KMS-11 (cell line): ENCODE results near the gene ALOX5AP.

Source experiments
- H2AFZ ChIP-seq: fragments of 200-600 bp; sonication (generic); 2 replicates; pipeline ENCODE4 v1.6.1; 2016; ENCODE audit warnings: antibody characterized with exemption, mixed run types, low read depth
- H3K27ac ChIP-seq: fragments of 200-600 bp; sonication (generic); 2 replicates; pipeline ENCODE4 v1.6.1; 2016; ENCODE audit warnings: mild to moderate bottlenecking, mixed run types
- H3K27me3 ChIP-seq: fragments of 200-600 bp; sonication (generic); 2 replicates; pipeline ENCODE4 v1.6.1; 2017; ENCODE audit warnings: mild to moderate bottlenecking, low read depth, mixed run types, moderate library complexity; ENCODE audit not compliant: insufficient read depth
- H3K36me3 ChIP-seq: fragments of 200-600 bp; sonication (generic); 2 replicates; pipeline ENCODE4 v1.6.1; 2017; ENCODE audit warnings: mild to moderate bottlenecking, mixed run types; ENCODE audit not compliant: insufficient read depth
- H3K4me1 ChIP-seq: fragments of 200-600 bp; sonication (generic); 2 replicates; pipeline ENCODE4 v1.6.1; 2016; ENCODE audit warnings: mild to moderate bottlenecking, low read depth, mixed run types; ENCODE audit not compliant: poor library complexity, severe bottlenecking
- H3K4me2 ChIP-seq: fragments of 200-600 bp; sonication (generic); 2 replicates; pipeline ENCODE4 v1.7.0; 2016; ENCODE audit warnings: mild to moderate bottlenecking, mixed run types
- H3K4me3 ChIP-seq: fragments of 200-600 bp; sonication (generic); IDR thresholded peaks from 2 replicates; pipeline ENCODE4 v1.6.1; 2017; ENCODE audit warnings: low read depth, low read length, mixed read lengths; ENCODE audit not compliant: insufficient read depth
- H3K79me2 ChIP-seq: fragments of 200-600 bp; sonication (generic); 2 replicates; pipeline ENCODE4 v1.6.1; 2016; ENCODE audit warnings: low read depth, mixed run types; ENCODE audit not compliant: insufficient read depth
- H3K9ac ChIP-seq: fragments of 200-600 bp; sonication (generic); 2 replicates; pipeline ENCODE4 v1.6.1; 2016; ENCODE audit warnings: mild to moderate bottlenecking, mixed run types
- H4K20me1 ChIP-seq: fragments of 200-600 bp; sonication (generic); 2 replicates; pipeline ENCODE4 v1.6.1; 2016; ENCODE audit warnings: mild to moderate bottlenecking, mixed run types; ENCODE audit not compliant: insufficient read depth
- TF ChIP-seq, protein P1 (sequence below): fragments of 200-600 bp; sonication (generic); conservative IDR thresholded peaks from 2 replicates; pipeline ENCODE4 v1.6.1; 2017; ENCODE audit warnings: low read depth, mild to moderate bottlenecking, antibody characterized with exemption, low read length, moderate library complexity, mixed read lengths

Gene ALOX5AP

DNA sequence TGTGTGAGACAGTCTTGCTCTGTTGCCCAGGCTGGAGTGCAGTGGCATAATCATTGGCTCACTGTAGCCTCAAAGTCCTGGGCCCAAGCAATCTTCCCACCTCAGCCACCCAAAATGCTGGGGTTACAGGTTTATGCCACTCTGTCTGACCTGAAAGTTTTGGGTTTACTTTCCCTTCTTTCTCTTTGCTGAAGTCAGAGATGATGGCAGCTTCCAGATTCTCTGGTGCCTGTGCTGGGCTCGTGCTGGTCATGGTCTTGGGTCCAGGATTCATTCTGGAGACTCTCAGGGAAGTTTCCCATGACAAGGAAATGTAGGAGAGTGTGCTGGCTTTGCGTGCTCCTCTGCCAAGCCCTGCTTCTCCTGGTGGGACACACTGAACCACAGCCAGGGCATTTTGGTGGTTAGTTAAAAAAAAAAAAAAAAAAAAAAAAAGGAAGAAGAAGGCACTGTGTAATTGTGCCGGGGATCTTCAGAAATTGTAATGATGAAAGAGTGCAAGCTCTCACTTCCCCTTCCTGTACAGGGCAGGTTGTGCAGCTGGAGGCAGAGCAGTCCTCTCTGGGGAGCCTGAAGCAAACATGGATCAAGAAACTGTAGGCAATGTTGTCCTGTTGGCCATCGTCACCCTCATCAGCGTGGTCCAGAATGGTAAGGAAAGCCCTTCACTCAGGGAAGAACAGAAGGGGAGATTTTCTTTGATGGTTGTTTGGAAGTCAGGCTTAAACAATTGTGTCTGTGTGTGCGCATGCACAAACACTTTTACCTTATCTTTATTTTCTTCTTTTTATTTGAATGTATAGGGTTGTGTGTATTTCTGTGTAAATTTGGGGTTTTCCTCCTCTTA, at the start of gene ALOX5AP:
Gene ALOX5AP (plus strand): TSS at position 519 of the 847 bp plus-strand sequence. CDS start 63 bp downstream, at position 582.
- peak within 1 kb of the TSS; percentile 45 for H3K4me2 ChIP-seq
- H2AFZ ChIP-seq, result peak within 1 kb of the TSS; percentile 10; the same call in 1 of the 2 replicates
- H3K9ac ChIP-seq, result no peak within 1 kb of the TSS

DNA sequence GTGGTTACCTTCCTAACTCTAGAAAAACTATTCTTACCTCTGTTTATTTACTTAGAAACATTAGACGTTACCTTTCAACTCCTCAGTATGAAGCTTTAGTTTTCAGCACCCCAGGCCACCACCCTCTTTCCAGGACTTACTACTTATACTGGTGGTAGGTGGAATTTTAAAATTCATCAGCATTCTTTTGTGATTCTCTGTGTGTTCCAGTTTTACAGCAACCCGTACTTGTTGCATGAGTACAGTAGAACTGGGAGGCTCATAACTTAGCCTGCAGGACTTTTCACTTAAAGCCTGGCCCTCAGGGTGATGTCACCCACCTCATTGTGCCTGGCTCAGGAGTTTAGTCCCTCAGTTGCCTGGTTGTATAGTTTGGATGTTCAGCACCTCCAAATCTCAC, 49.4 kb upstream of the ALOX5AP start:
- H3K79me2 ChIP-seq, result no peaks in the 10 kb centered on the region

More for the DNA sequence above, at the start of gene ALOX5AP:
- Histone ChIP-seq H3K79me2 (no peaks in the 10 kb centered on the region), H3K4me1 (peaks cover 44% of the 10 kb centered on the region), H3K27me3 (no peaks in the 10 kb centered on the region), H4K20me1 (no peaks in the 10 kb centered on the region), H3K27ac (no peak within 1 kb of the TSS), H3K4me3 (no peak within 1 kb of the TSS), H3K36me3 (no peaks in the 10 kb centered on the region)
- TF ChIP-seq, protein P1, sequence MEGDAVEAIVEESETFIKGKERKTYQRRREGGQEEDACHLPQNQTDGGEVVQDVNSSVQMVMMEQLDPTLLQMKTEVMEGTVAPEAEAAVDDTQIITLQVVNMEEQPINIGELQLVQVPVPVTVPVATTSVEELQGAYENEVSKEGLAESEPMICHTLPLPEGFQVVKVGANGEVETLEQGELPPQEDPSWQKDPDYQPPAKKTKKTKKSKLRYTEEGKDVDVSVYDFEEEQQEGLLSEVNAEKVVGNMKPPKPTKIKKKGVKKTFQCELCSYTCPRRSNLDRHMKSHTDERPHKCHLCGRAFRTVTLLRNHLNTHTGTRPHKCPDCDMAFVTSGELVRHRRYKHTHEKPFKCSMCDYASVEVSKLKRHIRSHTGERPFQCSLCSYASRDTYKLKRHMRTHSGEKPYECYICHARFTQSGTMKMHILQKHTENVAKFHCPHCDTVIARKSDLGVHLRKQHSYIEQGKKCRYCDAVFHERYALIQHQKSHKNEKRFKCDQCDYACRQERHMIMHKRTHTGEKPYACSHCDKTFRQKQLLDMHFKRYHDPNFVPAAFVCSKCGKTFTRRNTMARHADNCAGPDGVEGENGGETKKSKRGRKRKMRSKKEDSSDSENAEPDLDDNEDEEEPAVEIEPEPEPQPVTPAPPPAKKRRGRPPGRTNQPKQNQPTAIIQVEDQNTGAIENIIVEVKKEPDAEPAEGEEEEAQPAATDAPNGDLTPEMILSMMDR, result no peak

DNA sequence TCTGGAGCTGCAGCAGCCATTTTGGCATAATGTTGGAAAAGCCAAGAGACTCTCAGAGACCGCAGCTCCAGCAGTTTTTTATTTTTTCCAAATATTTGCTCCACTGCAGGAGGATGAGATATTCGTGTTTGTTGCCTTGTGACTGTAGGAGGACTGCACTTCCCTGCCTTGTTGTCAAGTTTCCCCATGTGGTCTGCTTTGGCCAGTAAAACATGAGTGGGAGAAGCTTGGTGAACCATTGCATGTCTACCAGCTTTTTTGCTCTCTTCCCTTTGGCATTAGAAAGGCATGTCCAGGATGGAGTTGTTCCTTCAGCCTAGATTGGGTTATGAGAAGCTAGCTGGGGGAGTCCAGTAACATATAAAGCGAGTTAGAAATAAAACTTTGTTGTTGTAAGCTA, 47.7 kb upstream of the ALOX5AP start:
- H3K27me3 ChIP-seq, result no peaks in the 10 kb centered on the region
- no peaks in the 10 kb centered on the region for H4K20me1 ChIP-seq
- H2AFZ ChIP-seq, result no peak overlapping the region
- no peaks in the 10 kb centered on the region for H3K79me2 ChIP-seq
- H3K9ac ChIP-seq, result no peak overlapping the region
- TF ChIP-seq, protein P1, result no peak
- H3K4me1 ChIP-seq, result peaks cover 15% of the 10 kb centered on the region
- no peaks in the 10 kb centered on the region for H3K36me3 ChIP-seq
- H3K4me3 ChIP-seq, result no peak overlapping the region
- H3K4me2 ChIP-seq, result no peak overlapping the region
- no peak overlapping the region for H3K27ac ChIP-seq

More for the DNA sequence above, 49.4 kb upstream of the ALOX5AP start:
- H3K27me3 ChIP-seq, result no peaks in the 10 kb centered on the region
- H2AFZ ChIP-seq, result no peak overlapping the region
- no peaks in the 10 kb centered on the region for H4K20me1 ChIP-seq
- TF ChIP-seq, protein P1, result no peak
- peaks cover 10% of the 10 kb centered on the region for H3K4me1 ChIP-seq
- H3K9ac ChIP-seq, result no peak overlapping the region
- H3K4me2 ChIP-seq, result no peak overlapping the region
- H3K36me3 ChIP-seq, result no peaks in the 10 kb centered on the region
- no peak overlapping the region for H3K27ac ChIP-seq
- no peak overlapping the region for H3K4me3 ChIP-seq

DNA sequence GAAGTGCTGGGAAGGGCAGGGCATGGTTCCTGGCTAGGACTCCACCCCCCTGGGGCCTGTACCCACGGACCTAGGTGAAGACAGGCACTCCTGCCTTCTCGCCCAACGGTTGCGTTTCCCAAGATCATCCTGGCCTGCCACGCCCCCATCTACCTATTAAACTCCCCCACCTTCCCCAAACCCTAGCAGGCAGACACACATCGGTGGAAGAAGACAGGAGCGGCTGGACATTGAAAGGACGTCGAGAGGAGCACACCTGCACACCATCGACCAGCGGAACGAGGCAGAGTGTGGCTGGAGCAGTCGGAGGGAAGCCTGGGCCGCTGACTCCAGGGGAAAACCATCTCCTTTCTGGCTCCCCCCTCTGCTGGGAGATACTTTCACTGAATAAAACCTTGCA, 45.6 kb upstream of the ALOX5AP start:
- Histone ChIP-seq H3K9ac (0 out of 2 replicates have a peak overlapping the region, but pooled peaks have one; percentile 37), H3K27me3 (no peaks in the 10 kb centered on the region), H3K36me3 (no peaks in the 10 kb centered on the region), H3K27ac (no peak overlapping the region; the same call in 1 of the 2 replicates), H3K79me2 (no peaks in the 10 kb centered on the region), H2AFZ (peak overlapping the region; percentile 85), H3K4me3 (no peak overlapping the region), H4K20me1 (no peaks in the 10 kb centered on the region), H3K4me2 (peak overlapping the region; percentile 84; the same call in 1 of the 2 replicates), H3K4me1 (peaks cover 15% of the 10 kb centered on the region)
- TF ChIP-seq, protein P1, result no peak
